MM.1S (cell line): ENCODE results near the gene IFRD1.
A peak's percentile ranks its signal among the peaks of the same experiment; 100 is the strongest.

Experiments used
- DNase-seq: peaks from one replicate; pipeline ENCODE4 v3.0.0-alpha.2; 2015
- H2AFZ ChIP-seq: fragments of 300-600 bp; sonication (generic); 2 replicates; pipeline ENCODE4 v1.6.0; 2016; ENCODE audit warnings: antibody characterized with exemption, low read length
- H3F3A ChIP-seq: fragments of 300-600 bp; sonication (generic); 2 replicates; pipeline ENCODE4 v1.6.1; 2016; ENCODE audit warnings: mild to moderate bottlenecking, antibody characterized with exemption, low read length, moderate library complexity, mixed read lengths; ENCODE audit not compliant: insufficient read depth
- H3K27ac ChIP-seq: fragments of 300-600 bp; sonication (generic); 2 replicates; pipeline ENCODE4 v1.5.1; 2016; ENCODE audit warnings: mild to moderate bottlenecking, low read length
- H3K27me3 ChIP-seq: fragments of 300-600 bp; sonication (generic); replicated peaks from 2 replicates; pipeline ENCODE4 v1.6.0; 2016; ENCODE audit warnings: low read length; ENCODE audit not compliant: insufficient read depth
- H3K36me3 ChIP-seq: fragments of 300-600 bp; sonication (generic); replicated peaks from 2 replicates; pipeline ENCODE4 v1.6.1; 2016; ENCODE audit warnings: mild to moderate bottlenecking, low read length, mixed read lengths; ENCODE audit not compliant: insufficient read depth
- H3K4me1 ChIP-seq: fragments of 300-600 bp; sonication (generic); 2 replicates; pipeline ENCODE4 v1.6.1; 2016; ENCODE audit warnings: low read length, mixed read lengths
- H3K4me2 ChIP-seq: fragments of 300-600 bp; sonication (generic); 2 replicates; pipeline ENCODE4 v1.6.0; 2016; ENCODE audit warnings: low read depth, low read length
- H3K4me3 ChIP-seq: fragments of 300-600 bp; sonication (generic); 2 replicates; pipeline ENCODE4 v1.5.1; 2016; ENCODE audit warnings: low read length, mixed read lengths
- H3K79me2 ChIP-seq: fragments of 300-600 bp; sonication (generic); 2 replicates; pipeline ENCODE4 v1.6.1; 2016; ENCODE audit warnings: mixed run types, low read length, mixed read lengths
- H3K9ac ChIP-seq: fragments of 300-600 bp; sonication (generic); 2 replicates; pipeline ENCODE4 v1.6.1; 2016; ENCODE audit warnings: low read length, mixed read lengths
- H3K9me2 ChIP-seq: fragments of 300-600 bp; sonication (generic); replicated peaks from 2 replicates; pipeline ENCODE4 v1.6.1; 2016; ENCODE audit warnings: mild to moderate bottlenecking, low read length, mixed read lengths; ENCODE audit not compliant: insufficient read depth
- H3K9me3 ChIP-seq: fragments of 300-600 bp; sonication (generic); replicated peaks from 2 replicates; pipeline ENCODE4 v1.6.1; 2016; ENCODE audit warnings: mild to moderate bottlenecking, low read length, mixed read lengths; ENCODE audit not compliant: insufficient read depth
- H4K20me1 ChIP-seq: fragments of 300-600 bp; sonication (generic); 2 replicates; pipeline ENCODE4 v1.6.1; 2016; ENCODE audit warnings: mild to moderate bottlenecking, low read length, moderate library complexity, mixed read lengths; ENCODE audit not compliant: insufficient read depth
- CTCF ChIP-seq: fragments of 300-600 bp; sonication (generic); IDR thresholded peaks from 2 replicates; pipeline ENCODE4 v1.5.1; 2016; ENCODE audit warnings: antibody characterized with exemption, low read length, mixed read lengths
- EZH2 ChIP-seq: fragments of 300-600 bp; sonication (generic); optimal IDR thresholded peaks from 2 replicates; pipeline ENCODE3; 2017; ENCODE audit warnings: low read depth, mild to moderate bottlenecking, antibody characterized with exemption, low read length, mixed read lengths
- EZH2phosphoT487 ChIP-seq: fragments of 300-600 bp; sonication (generic); IDR thresholded peaks from 2 replicates; pipeline ENCODE4 v1.6.1; 2018; ENCODE audit warnings: antibody characterized with exemption, low read length

Gene IFRD1

GRCh38 chr7:112414855-112415490 is 35.3 kb upstream of the IFRD1 start:
- Histone ChIP-seq H3K36me3 (no peaks in the 10 kb centered on the region), H3F3A (no peaks in the 10 kb centered on the region), H2AFZ (no peak overlapping the region), H3K4me3 (no peak overlapping the region), H4K20me1 (no peaks in the 10 kb centered on the region), H3K9me3 (no peaks in the 10 kb centered on the region), H3K79me2 (no peaks in the 10 kb centered on the region), H3K4me1 (peaks cover 5% of the 10 kb centered on the region), H3K27me3 (no peaks in the 10 kb centered on the region), H3K9ac (no peak overlapping the region), H3K27ac (no peak overlapping the region), H3K9me2 (no peaks in the 10 kb centered on the region), H3K4me2 (no peak overlapping the region)
- peak; percentile 59 for DNase-seq
- no peak for TF ChIP-seq EZH2
- TF ChIP-seq EZH2phosphoT487, result no peak
- TF ChIP-seq CTCF, result peak; percentile 86

GRCh38 chr7:112416127-112416526 is 34.1 kb upstream of the IFRD1 start:
- H3K27me3 ChIP-seq, result no peaks in the 10 kb centered on the region
- TF ChIP-seq EZH2 (no peak), CTCF (no peak), EZH2phosphoT487 (no peak)

GRCh38 chr7:112419543-112420130 is 30.6 kb upstream of the IFRD1 start:
- Histone ChIP-seq H3K9ac (no peak overlapping the region), H3K4me1 (peaks cover 20% of the 10 kb centered on the region), H2AFZ (no peak overlapping the region), H3K9me3 (no peaks in the 10 kb centered on the region), H3K9me2 (no peaks in the 10 kb centered on the region), H3K4me3 (no peak overlapping the region), H3K79me2 (no peaks in the 10 kb centered on the region), H3K4me2 (no peak overlapping the region), H3K36me3 (no peaks in the 10 kb centered on the region), H4K20me1 (no peaks in the 10 kb centered on the region), H3F3A (no peaks in the 10 kb centered on the region), H3K27me3 (no peaks in the 10 kb centered on the region), H3K27ac (no peak overlapping the region)
- no peak for TF ChIP-seq EZH2phosphoT487
- no peak for TF ChIP-seq CTCF
- TF ChIP-seq EZH2, result no peak
- DNase-seq, result no peak

More at GRCh38 chr7:112416127-112416526, 34.1 kb upstream of the IFRD1 start:
- Histone ChIP-seq H3K9me2 (no peaks in the 10 kb centered on the region), H3F3A (no peaks in the 10 kb centered on the region), H3K36me3 (no peaks in the 10 kb centered on the region), H3K9me3 (no peaks in the 10 kb centered on the region), H3K4me2 (no peak overlapping the region), H3K4me1 (peaks cover 5% of the 10 kb centered on the region), H3K79me2 (no peaks in the 10 kb centered on the region), H3K4me3 (no peak overlapping the region), H4K20me1 (no peaks in the 10 kb centered on the region), H3K9ac (no peak overlapping the region), H2AFZ (no peak overlapping the region), H3K27ac (no peak overlapping the region)
- no peak for DNase-seq
